ENCODE measurements around the gene PRR30. TPM values are rescaled to one million over a fixed set of nuclear protein-coding genes. Genes with fewer than 3 reads are reported as not detected.

Gene PRR30
- total and polyA plus RNA-seq, 2 experiments from 2014 or later, result not detected

- Histone ChIP-seq H3F3A (replicated peaks; ENCODE audit: low read depth) (peaks cover 9% of the 10 kb centered on the region; the same call in 1 of the 2 replicates), H3K4me2 (peak within 1 kb of the TSS; percentile 85), H3K4me1 (ENCODE audit: insufficient read depth) (peaks cover 15% of the 10 kb centered on the region), H3K9me2 (ENCODE audit: insufficient read depth) (no peaks in the 10 kb centered on the region), H3K4me3 (peak within 1 kb of the TSS; percentile 65), H3K79me2 (replicated peaks; ENCODE audit: insufficient read depth) (no peaks in the 10 kb centered on the region), H3K27me3 (ENCODE audit: insufficient read depth) (peaks cover 66% of the 10 kb centered on the region), H3K36me3 (ENCODE audit: insufficient read depth) (no peaks in the 10 kb centered on the region), H2AFZ (peak within 1 kb of the TSS; percentile 96), H4K20me1 (replicated peaks; ENCODE audit: insufficient read depth) (no peaks in the 10 kb centered on the region), H3K27ac (ENCODE audit: low read depth) (no peak within 1 kb of the TSS)
- no peaks in the 10 kb centered on the region; the same call in 2 of the 3 replicates for H3K36me3 Mint-ChIP-seq (ENCODE audit: low read depth)
- DNase-seq (ENCODE audit: low spot score), result peak; percentile 64
- no peaks in the 10 kb centered on the region; the same call in 2 of the 3 replicates for H3K9me3 Mint-ChIP-seq
- H3K4me1 Mint-ChIP-seq, result peaks cover 11% of the 10 kb centered on the region; the same call in 2 of the 3 replicates
- no peak within 1 kb of the TSS for H3K27ac Mint-ChIP-seq
- ATAC-seq, result peak; percentile 70
- H3K27me3 Mint-ChIP-seq (ENCODE audit: insufficient read depth, low read depth, poor library complexity), result peaks cover 54% of the 10 kb centered on the region
- TF ChIP-seq EZH2 (IDR thresholded peaks at IDR 0.05; ENCODE audit: low read depth, unreplicated experiment) (peak; percentile 13), CREB1 (CRISPR knock-in tag; IDR thresholded peaks at IDR 0.05; ENCODE audit: low read depth) (no peak), ZNF462 (CRISPR knock-in tag; IDR thresholded peaks at IDR 0.05) (no peak)
- peak within 1 kb of the TSS; percentile 80 for H3K4me3 Mint-ChIP-seq
Measured at GRCh38 chr2:27118525-27119329, 20.5 kb downstream of the PRR30 start, which contains the start of gene CGREF1. Gene CGREF1 (minus strand): TSS chr2:27119128. CDS start chr2:27104366, 14,762 bp downstream.
